H1 (cell line): ENCODE data around the gene RCL1. TPM values are rescaled to one million over a fixed set of nuclear protein-coding genes. Genes with fewer than 3 reads are reported as not detected.
A peak's percentile ranks its signal among the peaks of the same experiment; 100 is the strongest.

Experiments used
- CTCF ChIA-PET: fragments of 300-600 bp; sonication (Branson Sonifier 250); formaldehyde crosslinking; loops from one replicate; lab custom pipeline; 2021; ENCODE audit not compliant: partially characterized antibody; lab: Charles Lee
- POLR2A ChIA-PET: fragments of 300-600 bp; sonication (Branson Sonifier 250); formaldehyde crosslinking; loops from one replicate; lab custom pipeline; 2021; ENCODE audit warnings: inconsistent platforms; ENCODE audit not compliant: partially characterized antibody; lab: Charles Lee
- DNase-seq, 2 experiments: peaks; one replicate each; pipeline versions ENCODE4 v3.0.0 to v3.0.0-alpha.2; 2010 to 2022; ENCODE audit warnings: low spot score in 2 of 2, low read depth in 1 of 2, mixed read lengths in 1 of 2
- FAIRE-seq: peaks from 2 replicates; lab custom pipeline; 2011; peaks lifted over from hg19 to GRCh38; lab: Jason Lieb, UNC
- H2AFZ ChIP-seq: 2 replicates; pipeline ENCODE4 v1.8.1; 2012; ENCODE audit warnings: low read length, inconsistent platforms
- H2AK5ac ChIP-seq: 2 replicates; pipeline ENCODE4 v1.6.1; 2013; ENCODE audit warnings: low read depth, low read length
- H2BK120ac ChIP-seq: replicated peaks from 2 replicates; pipeline ENCODE3; 2013; ENCODE audit warnings: low read depth, low read length, inconsistent platforms
- H2BK12ac ChIP-seq: 2 replicates; pipeline ENCODE4 v1.6.1; 2013; ENCODE audit warnings: low read depth, low read length
- H2BK15ac ChIP-seq: 2 replicates; pipeline ENCODE4 v1.6.1; 2013; ENCODE audit warnings: low read length
- H2BK20ac ChIP-seq: 2 replicates; pipeline ENCODE4 v1.6.1; 2013; ENCODE audit warnings: low read length
- H2BK5ac ChIP-seq: 2 replicates; pipeline ENCODE4 v1.6.1; 2013; ENCODE audit warnings: low read depth, low read length
- H3K14ac ChIP-seq: 2 replicates; pipeline ENCODE4 v1.6.1; 2013; ENCODE audit warnings: inconsistent platforms; ENCODE audit not compliant: insufficient read length
- H3K18ac ChIP-seq: 2 replicates; pipeline ENCODE4 v1.6.1; 2013; ENCODE audit warnings: low read length; ENCODE audit errors: extremely low read depth
- H3K23ac ChIP-seq: 2 replicates; pipeline ENCODE4 v1.6.1; 2013; ENCODE audit warnings: inconsistent platforms; ENCODE audit not compliant: insufficient read length
- H3K23me2 ChIP-seq: 2 replicates; pipeline ENCODE4 v1.6.1; 2013; ENCODE audit warnings: low read depth, low read length
- H3K27ac ChIP-seq: 2 replicates; pipeline ENCODE4 v1.6.1; 2011; ENCODE audit warnings: low read depth, low read length, inconsistent platforms
- H3K27me3 ChIP-seq, 4 experiments: replicated peaks in 1 of 4; 1 replicate in 1 of 4; 2 replicates in 3 of 4; pipeline versions ENCODE4 v1.6.1 to v1.8.1; 2011 to 2013; ENCODE audit warnings: low read length in 3 of 4, mild to moderate bottlenecking in 3 of 4, inconsistent platforms in 2 of 4, mixed read lengths in 2 of 4, moderate library complexity in 1 of 4; ENCODE audit not compliant: control insufficient read depth in 3 of 4, insufficient read depth in 3 of 4; ENCODE audit errors: extremely low read depth in 1 of 4
- H3K36me3 ChIP-seq, 4 experiments: 2 replicates each; pipeline versions ENCODE4 v1.6.1 to v1.8.1; 2011 to 2013; ENCODE audit warnings: mild to moderate bottlenecking in 4 of 4, low read length in 3 of 4, moderate library complexity in 2 of 4, control low read depth in 1 of 4, inconsistent platforms in 1 of 4; ENCODE audit not compliant: insufficient read depth in 4 of 4, control insufficient read depth in 2 of 4
- H3K4ac ChIP-seq: replicated peaks from 2 replicates; pipeline ENCODE3; 2013; ENCODE audit warnings: low read length, low read depth, mixed read lengths, inconsistent platforms; ENCODE audit not compliant: insufficient read length
- H3K4me1 ChIP-seq, 4 experiments: replicated peaks in 1 of 4; 1 replicate in 1 of 4; 2 replicates in 3 of 4; pipeline versions ENCODE4 v1.6.1 to v1.8.1; 2011 to 2013; ENCODE audit warnings: low read length in 3 of 4, inconsistent platforms in 2 of 4, mixed read lengths in 1 of 4; ENCODE audit not compliant: insufficient read depth in 4 of 4, control insufficient read depth in 3 of 4
- H3K4me2 ChIP-seq, 2 experiments: 2 replicates each; pipeline versions ENCODE4 v1.6.1 to v1.8.1; 2011 to 2013; ENCODE audit warnings: low read depth in 2 of 2, low read length in 2 of 2, control low read depth in 1 of 2, inconsistent platforms in 1 of 2, mild to moderate bottlenecking in 1 of 2; ENCODE audit not compliant: insufficient read depth in 1 of 2
- H3K4me3 ChIP-seq, 4 experiments: fragments of 200-600, 300-600 bp in 1 of 4; sonication (generic), shearing (Covaris generic), sonication (Bioruptor Twin) in 1 of 4; 2 replicates each; pipeline versions ENCODE4 v1.5.1 to v1.8.1; 2011 to 2016; ENCODE audit warnings: low read length in 4 of 4, low read depth in 3 of 4, control low read depth in 2 of 4, inconsistent platforms in 2 of 4, mild to moderate bottlenecking in 2 of 4, mixed read lengths in 1 of 4, moderate library complexity in 1 of 4; ENCODE audit not compliant: insufficient read depth in 2 of 4; ENCODE audit errors: extremely low read depth in 1 of 4
- H3K56ac ChIP-seq: replicated peaks from 2 replicates; pipeline ENCODE3; 2013; ENCODE audit warnings: low read depth, mild to moderate bottlenecking, mixed read lengths, low read length, inconsistent platforms; ENCODE audit not compliant: insufficient read length
- H3K79me1 ChIP-seq: 2 replicates; pipeline ENCODE4 v1.6.1; 2013; ENCODE audit warnings: low read depth, low read length, control low read depth
- H3K79me2 ChIP-seq, 2 experiments: 2 replicates each; pipeline versions ENCODE4 v1.6.1 to v1.8.1; 2012 to 2013; ENCODE audit warnings: low read length in 2 of 2, mild to moderate bottlenecking in 2 of 2, inconsistent platforms in 1 of 2; ENCODE audit not compliant: insufficient read depth in 2 of 2, control insufficient read depth in 1 of 2
- H3K9ac ChIP-seq, 4 experiments: replicated peaks in 1 of 4; 1 replicate in 1 of 4; 2 replicates in 3 of 4; pipeline versions ENCODE4 v1.6.1 to v1.8.1; 2011 to 2013; ENCODE audit warnings: low read depth in 3 of 4, low read length in 3 of 4, control low read depth in 2 of 4, mild to moderate bottlenecking in 2 of 4, moderate library complexity in 2 of 4, inconsistent platforms in 1 of 4; ENCODE audit errors: extremely low read depth in 1 of 4
- H3K9me3 ChIP-seq, 2 experiments: 2 replicates each; pipeline versions ENCODE4 v1.6.1 to v1.8.1; 2012 to 2013; ENCODE audit warnings: mild to moderate bottlenecking in 2 of 2, moderate library complexity in 2 of 2, control low read depth in 1 of 2, inconsistent platforms in 1 of 2, low read depth in 1 of 2, low read length in 1 of 2, mixed read lengths in 1 of 2; ENCODE audit not compliant: insufficient read depth in 2 of 2
- H4K20me1 ChIP-seq, 2 experiments: replicated peaks in 1 of 2; 2 replicates each; pipeline versions ENCODE3 to v1.8.1; 2011 to 2013; ENCODE audit warnings: inconsistent platforms in 2 of 2, low read length in 2 of 2, mild to moderate bottlenecking in 1 of 2; ENCODE audit not compliant: insufficient read depth in 2 of 2, control insufficient read depth in 1 of 2
- H4K5ac ChIP-seq: 2 replicates; pipeline ENCODE4 v1.6.1; 2013; ENCODE audit warnings: low read length, low read depth, mixed read lengths, inconsistent platforms; ENCODE audit not compliant: insufficient read length
- H4K8ac ChIP-seq: 2 replicates; pipeline ENCODE4 v1.8.0; 2013; ENCODE audit warnings: mild to moderate bottlenecking, moderate library complexity, low read length, inconsistent platforms; ENCODE audit not compliant: insufficient read depth; ENCODE audit errors: extremely low read depth
- H4K91ac ChIP-seq: replicated peaks from 2 replicates; pipeline ENCODE3; 2013; ENCODE audit warnings: low read length, mixed read lengths, inconsistent platforms; ENCODE audit not compliant: insufficient read length
- SP2 ChIP-seq: IDR thresholded peaks from 2 replicates; pipeline ENCODE4 v1.6.1; 2012; ENCODE audit warnings: mild to moderate bottlenecking, low read length, inconsistent platforms
- whole genome bisulfite sequencing, 2 experiments: shearing (Covaris generic) in 1 of 2; methylation state at CpG; one replicate each; pipeline versions ENCODE4 v1.1.6 to v1.1.7; 2013 to 2015; ENCODE audit warnings: low lambda C conversion rate in 2 of 2, mixed read lengths in 2 of 2, inconsistent platforms in 1 of 2, low coverage in 1 of 2, missing lambda C conversion rate in 1 of 2; ENCODE audit not compliant: insufficient replicate concordance in 2 of 2, insufficient coverage in 1 of 2, insufficient read length in 1 of 2; ENCODE audit errors: extremely low coverage in 1 of 2, missing lambda C conversion rate in 1 of 2; 5-methylcytosine and 5-hydroxymethylcytosine counted together
- polyA plus RNA-seq, 7 experiments: library from polyadenylated mRNA; depleted of rRNA in 3 of 7; stranded (reverse) in 5 of 7; unstranded in 2 of 7; fragments of >200 nt in 5 of 7; fragments of 200-250 nt in 2 of 7; gene quantifications; 1 replicate in 5 of 7; 2 replicates in 1 of 7; 4 replicates in 1 of 7; pipeline versions ENCODE4 v1.2.1 to v1.2.3, GENCODE V29; 2011 to 2013; ENCODE audit warnings: missing spikeins in 2 of 7, mixed read lengths in 2 of 7
- total RNA-seq: library from RNA; stranded (reverse); fragmentation: NEBNext Ultra II Directional; extraction: Animal tissue kit (Norgen Biotek cat#: 25700); gene quantifications from 2 replicates; pipeline ENCODE4 v1.2.1, GENCODE V29; 2021

RCL1 gene
- total and polyA plus RNA-seq, 2 of the 8 experiments (the other 6 are each of a cell fraction or from before 2014, with no cell fraction given), result 21.0 to 29.5 TPM

DNA sequence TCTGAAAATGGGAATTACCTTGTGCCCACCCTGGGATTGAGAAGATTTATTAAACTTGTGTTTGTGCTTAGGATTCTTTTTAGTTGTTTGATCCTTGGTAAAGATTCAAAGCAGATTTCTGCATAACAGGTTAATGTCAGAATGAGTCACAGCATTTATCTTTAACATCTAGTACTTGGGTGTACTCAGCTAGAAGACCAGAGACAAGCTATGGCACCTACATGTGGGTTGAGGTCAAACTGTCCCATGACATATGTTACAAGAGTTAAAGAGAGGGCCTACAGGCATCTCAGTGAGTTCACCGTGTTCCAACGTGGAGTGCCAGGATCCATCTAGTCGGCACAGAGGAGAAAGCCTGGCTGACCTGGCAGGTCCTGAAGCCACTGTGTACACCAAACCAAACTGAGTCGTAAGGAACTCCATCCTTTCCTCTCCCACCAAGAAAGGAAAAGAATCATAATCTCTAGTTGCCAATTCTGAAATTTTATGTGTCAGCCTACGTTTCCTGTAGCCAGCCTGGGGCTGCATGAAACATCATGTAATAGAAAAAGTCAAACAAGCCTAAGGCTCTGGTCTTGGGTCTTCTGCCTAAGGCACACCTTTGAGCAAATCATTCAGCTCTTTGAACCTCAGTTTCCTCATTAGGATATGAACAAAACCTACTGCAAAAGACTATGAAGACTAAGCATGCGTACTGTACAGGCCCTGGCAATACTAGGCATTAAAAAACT is 73.7 kb downstream of the RCL1 start:
- Histone ChIP-seq H3K4me1 (peaks cover 0 to 2% (median under 1%) of the 10 kb centered on the region in 4 experiments; a peak in 1 of 7 replicates), H2BK120ac (no peak overlapping the region), H3K79me1 (no peaks in the 10 kb centered on the region; the same call in 1 of the 2 replicates), H3K79me2 (no peaks in the 10 kb centered on the region), H3K36me3 (peaks cover 0 to 6% (median 0%) of the 10 kb centered on the region in 4 experiments; a peak in 3 of 8 replicates), H2BK15ac (no peak overlapping the region), H3K4me3 (no peak overlapping the region), H2BK5ac (no peak overlapping the region), H3K56ac (no peak overlapping the region), H4K20me1 (peaks cover 0 to 2% of the 10 kb centered on the region in 2 experiments), H2BK20ac (no peak overlapping the region), H2AK5ac (no peak overlapping the region), H3K9ac (no peak overlapping the region), H3K23ac (no peak overlapping the region), H4K91ac (no peak overlapping the region), H2AFZ (no peak overlapping the region), H2BK12ac (no peak overlapping the region), H4K8ac (no peak overlapping the region), H3K9me3 (no peaks in the 10 kb centered on the region), H3K4me2 (no peak overlapping the region), H4K5ac (no peak overlapping the region), H3K23me2 (no peaks in the 10 kb centered on the region), H3K14ac (no peak overlapping the region), H3K27me3 (no peaks in the 10 kb centered on the region), H3K27ac (peak overlapping the region; percentile 24; the same call in 1 of the 2 replicates), H3K18ac (no peak overlapping the region), H3K4ac (no peak overlapping the region)
- no peak for DNase-seq
- WGBS, 2 experiments, result 94% methylated on average over 6 of the region's 6 CpGs; no CpG with 5 or more reads in 1 of the 2 experiments
- FAIRE-seq, result no peak
- POLR2A ChIA-PET, result interaction anchor here (0.9 to 1.6 kb wide), 2 partner anchors 19 to 58 kb away, joined by 3 to 4 read pairs; no protein-coding TSS in a partner anchor
- CTCF ChIA-PET, result interaction anchor here (1.0 to 2.4 kb wide), 6 partner anchors 11 to 121 kb away, joined by 3 to 7 read pairs (median 4); no protein-coding TSS in a partner anchor
- no peak for TF ChIP-seq SP2
